GM18909 (cell line): Measurements from ENCODE around the gene ACVR1B.

Experiments used
- ATAC-seq: cut with Tn5 transposase; IDR thresholded peaks from one replicate; pipeline ENCODE4 v1.9.1; 2021; ENCODE audit warnings: mild to moderate bottlenecking; ENCODE audit not compliant: unreplicated experiment, poor library complexity

Gene ACVR1B

GRCh38 chr12:51994539-51994820 lies 43.0 kb downstream of the ACVR1B start:
- no peak for ATAC-seq

- ATAC-seq: no peak
These were observed 43.5 kb downstream of the ACVR1B start for GRCh38 chr12:51994959-51995358.

GRCh38 chr12:51997136-51997535 lies 45.6 kb downstream of the ACVR1B start:
- ATAC-seq: no peak

GRCh38 chr12:52003016-52003550 lies 51.6 kb downstream of the ACVR1B start:
- no peak for ATAC-seq

- ATAC-seq: no peak
These were observed 52.1 kb downstream of the ACVR1B start for GRCh38 chr12:52003591-52003990.

- ATAC-seq: no peak
These were observed 52.6 kb downstream of the ACVR1B start for GRCh38 chr12:52004042-52004648.

- no peak for ATAC-seq
These were observed 53.9 kb downstream of the ACVR1B start for GRCh38 chr12:52005218-52005902.

GRCh38 chr12:52005903-52006703 lies 54.6 kb downstream of the ACVR1B start:
- peak; percentile 68 for ATAC-seq

- no peak for ATAC-seq
These were observed 55.2 kb downstream of the ACVR1B start, which contains the start of gene TAMALIN for GRCh38 chr12:52006726-52007157. TAMALIN (plus strand) TSS chr12:52006946; CDS start chr12:52007020, 74 bp downstream.

GRCh38 chr12:52007158-52007921 lies 55.8 kb downstream of the ACVR1B start:
- no peak for ATAC-seq

- no peak for ATAC-seq
These were observed 56.5 kb downstream of the ACVR1B start for GRCh38 chr12:52007982-52008510.

GRCh38 chr12:52009081-52009751 lies 57.7 kb downstream of the ACVR1B start:
- ATAC-seq: no peak

- ATAC-seq: no peak
These were observed 58.7 kb downstream of the ACVR1B start for GRCh38 chr12:52010152-52010622.

GRCh38 chr12:52010692-52011601 lies 59.4 kb downstream of the ACVR1B start:
- ATAC-seq: no peak

GRCh38 chr12:52011602-52012214 lies 60.2 kb downstream of the ACVR1B start:
- ATAC-seq: no peak

- no peak for ATAC-seq
These were observed 62.3 kb downstream of the ACVR1B start for GRCh38 chr12:52013626-52014310.
